HCT116 (cell line): ENCODE data around the gene CDK11B.

Experiments used
- CBX3 ChIP-seq: IDR thresholded peaks from 2 replicates; pipeline ENCODE4 v1.6.1; 2012; ENCODE audit warnings: low read depth
- CEBPB ChIP-seq: IDR thresholded peaks from 2 replicates; pipeline ENCODE4 v1.6.1; 2012; ENCODE audit warnings: low read depth
- EZH2 ChIP-seq: fragments of 200-600 bp; sonication (generic); IDR thresholded peaks from 2 replicates; pipeline ENCODE4 v1.6.1; 2017; ENCODE audit warnings: antibody characterized with exemption, mixed run types
- EZH2phosphoT487 ChIP-seq: fragments of 200-600 bp; IDR thresholded peaks from 2 replicates; pipeline ENCODE4 v1.6.1; 2018; ENCODE audit warnings: antibody characterized with exemption, borderline replicate concordance
- POLR2A ChIP-seq: IDR thresholded peaks from 2 replicates; pipeline ENCODE4 v1.7.0; 2011; ENCODE audit warnings: borderline replicate concordance; ENCODE audit not compliant: insufficient read depth, insufficient read length; ENCODE audit errors: extremely low read depth
- POLR2AphosphoS5 ChIP-seq: IDR thresholded peaks from 2 replicates; pipeline ENCODE4 v1.6.1; 2011; ENCODE audit warnings: mild to moderate bottlenecking, low read depth, low read length, moderate library complexity
- RAD21 ChIP-seq: IDR thresholded peaks from 2 replicates; pipeline ENCODE4 v1.6.1; 2012; ENCODE audit warnings: low read depth, mild to moderate bottlenecking
- TCF7L2 ChIP-seq: IDR thresholded peaks from 2 replicates; pipeline ENCODE4 v1.7.0; 2011; ENCODE audit warnings: borderline replicate concordance, inconsistent platforms; ENCODE audit not compliant: insufficient read depth, insufficient read length; ENCODE audit errors: extremely low read depth
- YY1 ChIP-seq: IDR thresholded peaks from 2 replicates; pipeline ENCODE4 v1.6.1; 2011; ENCODE audit warnings: low read length, low read depth, moderate library complexity, mild to moderate bottlenecking; ENCODE audit not compliant: insufficient replicate concordance; ENCODE audit errors: extremely low read depth
- ZFX ChIP-seq: fragments of 450-650 bp; IDR thresholded peaks from 2 replicates; pipeline ENCODE4 v1.6.1; 2017
- TF ChIP-seq, protein P1 (sequence below), 3 experiments: fragments of 200-600 bp in 1 of 3; sonication (generic) in 1 of 3; IDR thresholded peaks in 2 of 3; conservative IDR thresholded peaks in 1 of 3; 2 replicates each; pipeline ENCODE4 v1.5.1; 2012 to 2017; ENCODE audit warnings: low read depth in 2 of 3, low read length in 2 of 3, antibody characterized with exemption in 1 of 3, borderline replicate concordance in 1 of 3, control low read depth in 1 of 3, mild to moderate bottlenecking in 1 of 3, mixed read lengths in 1 of 3, mixed run types in 1 of 3, moderate library complexity in 1 of 3; ENCODE audit not compliant: insufficient read depth in 1 of 3
- TF ChIP-seq, protein P2 (sequence below): IDR thresholded peaks from 2 replicates; pipeline ENCODE4 v1.6.1; 2012
- TF ChIP-seq, protein P3 (sequence below): IDR thresholded peaks from 2 replicates; pipeline ENCODE4 v1.6.1; 2012; ENCODE audit warnings: low read depth

DNA sequence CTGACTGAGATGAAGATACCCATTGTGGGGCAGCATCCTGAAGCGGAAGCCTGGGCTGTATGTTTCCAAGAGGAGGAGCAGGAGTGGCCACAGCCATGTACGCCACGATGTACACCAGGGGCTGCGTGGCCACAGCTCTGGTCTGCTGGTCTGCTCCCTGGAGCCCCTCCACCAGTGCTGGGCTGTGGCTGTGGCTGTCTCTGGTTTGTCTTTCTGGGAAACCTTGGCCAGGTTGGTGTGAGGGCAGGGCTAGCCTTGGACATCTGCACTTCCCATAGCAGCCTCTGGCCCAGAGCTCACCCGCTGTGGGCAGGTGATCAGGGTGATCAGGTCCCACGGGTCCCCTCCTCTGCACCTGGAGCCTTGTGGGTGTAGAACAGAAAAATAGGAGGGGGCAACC is 40.9 kb downstream of the CDK11B start:
- no peak for TF ChIP-seq POLR2A
- TF ChIP-seq EZH2phosphoT487, result no peak
- no peak for TF ChIP-seq EZH2
- TF ChIP-seq, protein P1, sequence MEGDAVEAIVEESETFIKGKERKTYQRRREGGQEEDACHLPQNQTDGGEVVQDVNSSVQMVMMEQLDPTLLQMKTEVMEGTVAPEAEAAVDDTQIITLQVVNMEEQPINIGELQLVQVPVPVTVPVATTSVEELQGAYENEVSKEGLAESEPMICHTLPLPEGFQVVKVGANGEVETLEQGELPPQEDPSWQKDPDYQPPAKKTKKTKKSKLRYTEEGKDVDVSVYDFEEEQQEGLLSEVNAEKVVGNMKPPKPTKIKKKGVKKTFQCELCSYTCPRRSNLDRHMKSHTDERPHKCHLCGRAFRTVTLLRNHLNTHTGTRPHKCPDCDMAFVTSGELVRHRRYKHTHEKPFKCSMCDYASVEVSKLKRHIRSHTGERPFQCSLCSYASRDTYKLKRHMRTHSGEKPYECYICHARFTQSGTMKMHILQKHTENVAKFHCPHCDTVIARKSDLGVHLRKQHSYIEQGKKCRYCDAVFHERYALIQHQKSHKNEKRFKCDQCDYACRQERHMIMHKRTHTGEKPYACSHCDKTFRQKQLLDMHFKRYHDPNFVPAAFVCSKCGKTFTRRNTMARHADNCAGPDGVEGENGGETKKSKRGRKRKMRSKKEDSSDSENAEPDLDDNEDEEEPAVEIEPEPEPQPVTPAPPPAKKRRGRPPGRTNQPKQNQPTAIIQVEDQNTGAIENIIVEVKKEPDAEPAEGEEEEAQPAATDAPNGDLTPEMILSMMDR (IDR thresholded peaks at IDR 0.05 in 2 of 3, conservative IDR thresholded peaks at IDR 0.05 in 1 of 3; ENCODE audit: borderline replicate concordance in 1 of 3, insufficient read depth in 1 of 3, low read depth in 2 of 3, low read length in 2 of 3), result no peak
- TF ChIP-seq, protein P2, sequence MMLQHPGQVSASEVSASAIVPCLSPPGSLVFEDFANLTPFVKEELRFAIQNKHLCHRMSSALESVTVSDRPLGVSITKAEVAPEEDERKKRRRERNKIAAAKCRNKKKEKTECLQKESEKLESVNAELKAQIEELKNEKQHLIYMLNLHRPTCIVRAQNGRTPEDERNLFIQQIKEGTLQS, result no peak
- no peak for TF ChIP-seq ZFX
- TF ChIP-seq CBX3, result no peak
- TF ChIP-seq, protein P3, sequence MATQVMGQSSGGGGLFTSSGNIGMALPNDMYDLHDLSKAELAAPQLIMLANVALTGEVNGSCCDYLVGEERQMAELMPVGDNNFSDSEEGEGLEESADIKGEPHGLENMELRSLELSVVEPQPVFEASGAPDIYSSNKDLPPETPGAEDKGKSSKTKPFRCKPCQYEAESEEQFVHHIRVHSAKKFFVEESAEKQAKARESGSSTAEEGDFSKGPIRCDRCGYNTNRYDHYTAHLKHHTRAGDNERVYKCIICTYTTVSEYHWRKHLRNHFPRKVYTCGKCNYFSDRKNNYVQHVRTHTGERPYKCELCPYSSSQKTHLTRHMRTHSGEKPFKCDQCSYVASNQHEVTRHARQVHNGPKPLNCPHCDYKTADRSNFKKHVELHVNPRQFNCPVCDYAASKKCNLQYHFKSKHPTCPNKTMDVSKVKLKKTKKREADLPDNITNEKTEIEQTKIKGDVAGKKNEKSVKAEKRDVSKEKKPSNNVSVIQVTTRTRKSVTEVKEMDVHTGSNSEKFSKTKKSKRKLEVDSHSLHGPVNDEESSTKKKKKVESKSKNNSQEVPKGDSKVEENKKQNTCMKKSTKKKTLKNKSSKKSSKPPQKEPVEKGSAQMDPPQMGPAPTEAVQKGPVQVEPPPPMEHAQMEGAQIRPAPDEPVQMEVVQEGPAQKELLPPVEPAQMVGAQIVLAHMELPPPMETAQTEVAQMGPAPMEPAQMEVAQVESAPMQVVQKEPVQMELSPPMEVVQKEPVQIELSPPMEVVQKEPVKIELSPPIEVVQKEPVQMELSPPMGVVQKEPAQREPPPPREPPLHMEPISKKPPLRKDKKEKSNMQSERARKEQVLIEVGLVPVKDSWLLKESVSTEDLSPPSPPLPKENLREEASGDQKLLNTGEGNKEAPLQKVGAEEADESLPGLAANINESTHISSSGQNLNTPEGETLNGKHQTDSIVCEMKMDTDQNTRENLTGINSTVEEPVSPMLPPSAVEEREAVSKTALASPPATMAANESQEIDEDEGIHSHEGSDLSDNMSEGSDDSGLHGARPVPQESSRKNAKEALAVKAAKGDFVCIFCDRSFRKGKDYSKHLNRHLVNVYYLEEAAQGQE, result no peak
- no peak for TF ChIP-seq RAD21
- TF ChIP-seq CEBPB, result no peak
- TF ChIP-seq POLR2AphosphoS5, result no peak
- TF ChIP-seq TCF7L2, result no peak
- no peak for TF ChIP-seq YY1
